ENCODE data around the gene C10orf90.

The C10orf90 gene

GRCh38 chr10:126400641-126401040 is 269.9 kb downstream of the C10orf90 start:
- TF ChIP-seq EP300 (IDR thresholded peaks at IDR 0.05; ENCODE audit: borderline replicate concordance) (no peak), TEAD4 (IDR thresholded peaks at IDR 0.05) (no peak), ZBTB7A (IDR thresholded peaks at IDR 0.05; ENCODE audit: low read depth) (no peak), RAD21 (IDR thresholded peaks at IDR 0.05; ENCODE audit: low read depth) (no peak), EGR1 (IDR thresholded peaks at IDR 0.05) (no peak), TAF1 (IDR thresholded peaks at IDR 0.05; ENCODE audit: low read depth) (no peak), NFIC (IDR thresholded peaks at IDR 0.05) (no peak), REST (IDR thresholded peaks at IDR 0.05; ENCODE audit: low read depth) (no peak), TCF12 (IDR thresholded peaks at IDR 0.05; ENCODE audit: low read depth) (no peak), CREB1 (IDR thresholded peaks at IDR 0.05; ENCODE audit: low read depth) (no peak), CEBPB (IDR thresholded peaks at IDR 0.05) (no peak), YY1 (IDR thresholded peaks at IDR 0.05; ENCODE audit: low read depth) (no peak), FOXM1 (IDR thresholded peaks at IDR 0.05; ENCODE audit: borderline replicate concordance, low read depth) (no peak), USF1 (IDR thresholded peaks at IDR 0.05) (no peak)
- TF ChIP-seq, protein P1, sequence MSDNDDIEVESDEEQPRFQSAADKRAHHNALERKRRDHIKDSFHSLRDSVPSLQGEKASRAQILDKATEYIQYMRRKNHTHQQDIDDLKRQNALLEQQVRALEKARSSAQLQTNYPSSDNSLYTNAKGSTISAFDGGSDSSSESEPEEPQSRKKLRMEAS (IDR thresholded peaks at IDR 0.05), result no peak

GRCh38 chr10:126398924-126399323 is 271.6 kb downstream of the C10orf90 start:
- no peak for TF ChIP-seq USF1 (IDR thresholded peaks at IDR 0.05)
- TF ChIP-seq ZBTB7A (IDR thresholded peaks at IDR 0.05; ENCODE audit: low read depth), result no peak
- no peak for TF ChIP-seq TAF1 (IDR thresholded peaks at IDR 0.05; ENCODE audit: low read depth)
- no peak for TF ChIP-seq NFIC (IDR thresholded peaks at IDR 0.05)
- no peak for TF ChIP-seq CEBPB (IDR thresholded peaks at IDR 0.05)
- TF ChIP-seq, protein P1 (IDR thresholded peaks at IDR 0.05), result no peak
- no peak for TF ChIP-seq RAD21 (IDR thresholded peaks at IDR 0.05; ENCODE audit: low read depth)
- no peak for TF ChIP-seq EP300 (IDR thresholded peaks at IDR 0.05; ENCODE audit: borderline replicate concordance)
- no peak for TF ChIP-seq FOXM1 (IDR thresholded peaks at IDR 0.05; ENCODE audit: borderline replicate concordance, low read depth)
- TF ChIP-seq TEAD4 (IDR thresholded peaks at IDR 0.05), result no peak
- TF ChIP-seq YY1 (IDR thresholded peaks at IDR 0.05; ENCODE audit: low read depth), result no peak
- TF ChIP-seq TCF12 (IDR thresholded peaks at IDR 0.05; ENCODE audit: low read depth), result no peak
- no peak for TF ChIP-seq REST (IDR thresholded peaks at IDR 0.05; ENCODE audit: low read depth)
- TF ChIP-seq EGR1 (IDR thresholded peaks at IDR 0.05), result no peak
- no peak for TF ChIP-seq CREB1 (IDR thresholded peaks at IDR 0.05; ENCODE audit: low read depth)

GRCh38 chr10:126398383-126398743 is 272.1 kb downstream of the C10orf90 start:
- TF ChIP-seq, protein P1 (IDR thresholded peaks at IDR 0.05), result no peak
- TF ChIP-seq USF1 (IDR thresholded peaks at IDR 0.05) (no peak), YY1 (IDR thresholded peaks at IDR 0.05; ENCODE audit: low read depth) (no peak), CEBPB (IDR thresholded peaks at IDR 0.05) (no peak), EP300 (IDR thresholded peaks at IDR 0.05; ENCODE audit: borderline replicate concordance) (no peak), TAF1 (IDR thresholded peaks at IDR 0.05; ENCODE audit: low read depth) (no peak), TCF12 (IDR thresholded peaks at IDR 0.05; ENCODE audit: low read depth) (no peak), RAD21 (IDR thresholded peaks at IDR 0.05; ENCODE audit: low read depth) (no peak), ZBTB7A (IDR thresholded peaks at IDR 0.05; ENCODE audit: low read depth) (no peak), TEAD4 (IDR thresholded peaks at IDR 0.05) (no peak), FOXM1 (IDR thresholded peaks at IDR 0.05; ENCODE audit: borderline replicate concordance, low read depth) (no peak)

- TF ChIP-seq NFIC (IDR thresholded peaks at IDR 0.05) (no peak), CEBPB (IDR thresholded peaks at IDR 0.05) (no peak)
Observed at GRCh38 chr10:126397640-126398382, 272.7 kb downstream of the C10orf90 start.

- TF ChIP-seq TAF1 (IDR thresholded peaks at IDR 0.05; ENCODE audit: low read depth) (no peak), CREB1 (IDR thresholded peaks at IDR 0.05; ENCODE audit: low read depth) (no peak), EGR1 (IDR thresholded peaks at IDR 0.05) (no peak), RAD21 (IDR thresholded peaks at IDR 0.05; ENCODE audit: low read depth) (no peak), FOXM1 (IDR thresholded peaks at IDR 0.05; ENCODE audit: borderline replicate concordance, low read depth) (no peak), USF1 (IDR thresholded peaks at IDR 0.05) (no peak), EP300 (IDR thresholded peaks at IDR 0.05; ENCODE audit: borderline replicate concordance) (no peak), ZBTB7A (IDR thresholded peaks at IDR 0.05; ENCODE audit: low read depth) (no peak), CEBPB (IDR thresholded peaks at IDR 0.05) (no peak)
- TF ChIP-seq, protein P1 (IDR thresholded peaks at IDR 0.05), result no peak
Observed at GRCh38 chr10:126397156-126397555, 273.3 kb downstream of the C10orf90 start.

Data from Ishikawa (cell line).